Measurements from ENCODE around the gene CRACR2A.

Gene CRACR2A

DNA sequence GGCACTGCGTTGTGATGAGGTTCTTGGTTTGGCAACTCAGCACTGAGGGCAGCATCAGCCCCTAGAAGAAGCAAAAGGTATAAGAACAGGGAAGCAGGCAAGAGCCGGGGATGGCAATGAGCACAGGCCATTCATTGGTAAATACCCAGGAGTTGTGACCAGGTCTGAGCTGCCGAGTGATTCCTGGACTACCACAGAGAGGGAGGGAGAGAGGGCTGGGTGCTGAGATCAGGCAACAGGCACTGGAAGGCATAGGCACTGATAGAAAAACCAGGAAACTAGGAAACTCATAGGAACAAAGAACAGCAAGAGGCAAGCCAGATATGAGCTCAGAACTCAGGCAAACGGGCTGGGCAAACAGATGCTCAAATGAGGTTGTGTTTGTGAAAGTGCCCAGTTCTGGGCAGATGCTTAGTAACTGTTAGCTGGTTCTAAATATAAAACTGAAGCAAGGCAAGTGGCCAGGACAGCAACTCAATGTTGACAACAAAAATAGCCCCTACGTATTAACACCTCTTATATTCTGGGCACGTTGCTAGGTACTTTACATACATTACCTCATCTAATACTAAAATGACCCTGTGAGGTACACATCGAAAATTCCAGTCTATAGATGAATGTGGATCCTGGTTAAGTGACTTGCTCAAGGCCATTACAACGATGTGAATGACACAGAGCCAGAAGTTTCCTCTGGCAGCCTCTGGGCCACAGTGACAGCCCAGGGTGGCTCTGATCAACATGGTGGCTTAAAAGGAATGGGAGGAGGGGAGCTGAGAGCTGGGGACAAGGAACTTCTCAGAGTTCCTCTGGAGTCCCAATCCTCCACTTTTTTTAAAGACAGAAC is 140.8 kb downstream of the CRACR2A start:
- no peak for TF ChIP-seq ZNF274 (IDR thresholded peaks at IDR 0.05; ENCODE audit: low read depth, low read length)
- no peak overlapping the region for H3K4me3 ChIP-seq (ENCODE audit: low read length)

DNA sequence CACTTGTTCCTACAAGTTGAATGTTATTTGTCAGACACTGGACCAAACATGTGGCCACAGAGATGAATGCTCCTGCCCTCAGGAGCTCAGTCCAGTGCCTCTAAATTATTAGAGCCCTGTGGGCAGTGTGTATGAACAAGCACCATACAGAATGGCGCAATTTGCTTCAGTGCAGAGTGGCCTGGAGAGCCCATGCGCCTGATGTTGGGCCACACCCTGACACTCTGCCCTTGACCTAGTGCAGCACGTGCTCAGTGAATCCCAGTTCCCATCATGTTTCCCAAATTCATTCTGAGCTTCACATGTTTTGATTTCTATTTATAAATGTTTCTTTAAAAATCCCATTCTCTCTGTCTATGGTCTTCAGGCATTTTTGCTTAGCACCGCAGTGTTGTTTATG is 145.1 kb downstream of the CRACR2A start:
- no peak overlapping the region for H3K4me3 ChIP-seq (ENCODE audit: low read length)
- no peak for TF ChIP-seq ZNF274 (IDR thresholded peaks at IDR 0.05; ENCODE audit: low read depth, low read length)

GRCh38 chr12:3607039-3607720 is 145.7 kb downstream of the CRACR2A start:
- TF ChIP-seq ZNF274 (IDR thresholded peaks at IDR 0.05; ENCODE audit: low read depth, low read length) = no peak
- no peak overlapping the region for H3K4me3 ChIP-seq (ENCODE audit: low read length)

DNA sequence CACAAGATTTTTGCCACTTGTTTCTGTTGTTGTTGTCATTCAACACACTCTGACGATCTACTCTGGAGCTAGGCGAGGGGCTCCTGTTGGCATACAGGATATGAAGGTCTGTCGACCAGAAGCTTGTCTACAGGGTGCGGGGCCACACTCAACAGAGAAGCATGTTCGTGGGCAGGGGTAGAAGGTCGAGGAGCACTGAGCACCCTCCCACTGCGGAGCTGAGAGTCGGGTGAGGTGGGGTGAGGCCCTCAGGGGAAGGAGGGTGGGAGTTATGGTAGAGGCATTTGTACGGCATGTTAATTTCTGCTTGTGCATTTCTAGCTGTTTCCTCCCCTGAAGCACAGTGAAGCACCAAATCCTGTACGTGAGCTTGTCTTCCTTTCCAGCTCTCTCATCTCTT is 146.8 kb downstream of the CRACR2A start:
- TF ChIP-seq ZNF274 (IDR thresholded peaks at IDR 0.05; ENCODE audit: low read depth, low read length) = no peak
- H3K4me3 ChIP-seq (ENCODE audit: low read length) = no peak overlapping the region

DNA sequence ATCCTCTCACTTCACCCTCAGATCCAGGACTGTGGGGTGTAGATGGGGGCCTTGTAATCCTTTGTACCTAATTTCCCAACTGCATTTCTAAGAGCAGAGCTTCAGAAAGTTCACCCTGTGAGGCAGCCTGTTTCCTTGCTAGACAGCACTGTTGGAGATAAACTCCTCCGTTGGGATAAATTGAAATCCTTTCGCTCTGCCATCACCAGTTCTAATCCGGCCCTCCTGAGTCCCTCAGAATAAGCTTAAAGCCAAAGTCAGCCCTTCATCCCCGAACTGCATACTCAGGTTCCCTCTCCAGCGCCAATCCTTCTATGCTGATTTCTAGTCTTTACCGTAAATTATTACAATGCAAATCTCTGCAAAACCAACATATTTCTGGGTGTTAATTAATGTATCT is 147.2 kb downstream of the CRACR2A start:
- no peak overlapping the region for H3K4me3 ChIP-seq (ENCODE audit: low read length)

GRCh38 chr12:3604748-3605586 is 147.9 kb downstream of the CRACR2A start:
- no peak overlapping the region for H3K4me3 ChIP-seq (ENCODE audit: low read length)
- TF ChIP-seq ZNF274 (IDR thresholded peaks at IDR 0.05; ENCODE audit: low read depth, low read length) = no peak

More for the DNA sequence above, 147.2 kb downstream of the CRACR2A start:
- TF ChIP-seq ZNF274 (IDR thresholded peaks at IDR 0.05; ENCODE audit: low read depth, low read length) = no peak

- no peak for TF ChIP-seq ZNF274 (IDR thresholded peaks at IDR 0.05; ENCODE audit: low read depth, low read length)
- no peak overlapping the region for H3K4me3 ChIP-seq (ENCODE audit: low read length)
These were observed 148.6 kb downstream of the CRACR2A start for GRCh38 chr12:3604286-3604685.

GRCh38 chr12:3603576-3603975 is 149.3 kb downstream of the CRACR2A start:
- H3K4me3 ChIP-seq (ENCODE audit: low read length) = no peak overlapping the region
- TF ChIP-seq ZNF274 (IDR thresholded peaks at IDR 0.05; ENCODE audit: low read depth, low read length) = no peak

GRCh38 chr12:3602488-3602887 is 150.4 kb downstream of the CRACR2A start:
- H3K4me3 ChIP-seq (ENCODE audit: low read length) = no peak overlapping the region
- TF ChIP-seq ZNF274 (IDR thresholded peaks at IDR 0.05; ENCODE audit: low read depth, low read length) = no peak

DNA sequence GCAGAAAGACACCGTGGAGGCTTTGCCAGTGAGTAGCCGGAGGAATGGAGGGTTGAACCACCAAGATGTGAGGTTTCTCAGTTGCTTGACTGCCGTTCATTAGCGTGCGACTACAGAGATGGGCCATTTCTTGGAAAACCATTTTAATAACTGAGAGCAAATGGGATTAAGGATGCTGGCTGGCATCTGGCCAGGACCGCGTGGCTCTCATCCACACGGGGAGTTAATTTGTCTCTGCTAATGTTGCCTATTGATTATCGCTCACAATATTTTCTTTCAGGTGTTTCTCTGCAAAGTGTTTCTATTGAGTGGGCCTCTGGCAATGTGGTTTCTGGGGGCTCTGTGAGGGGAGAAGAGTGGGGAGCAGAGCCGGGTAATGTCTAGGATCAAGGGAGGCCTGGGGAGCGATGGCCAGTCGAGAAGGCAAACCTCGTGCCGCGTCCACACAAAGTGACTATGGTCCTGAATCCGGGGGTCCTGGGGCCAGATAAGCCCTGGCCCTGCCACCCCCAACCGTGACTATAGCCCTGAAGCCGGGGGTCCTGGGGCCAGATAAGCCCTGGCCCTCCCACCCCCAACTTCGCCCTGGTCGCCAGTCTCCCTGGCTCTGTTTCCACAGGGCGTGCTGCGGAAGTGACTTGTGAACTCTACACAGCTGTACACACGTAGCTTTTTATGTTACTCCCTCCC is 151.3 kb downstream of the CRACR2A start:
- no peak overlapping the region for H3K4me3 ChIP-seq (ENCODE audit: low read length)
- TF ChIP-seq ZNF274 (IDR thresholded peaks at IDR 0.05; ENCODE audit: low read depth, low read length) = no peak

DNA sequence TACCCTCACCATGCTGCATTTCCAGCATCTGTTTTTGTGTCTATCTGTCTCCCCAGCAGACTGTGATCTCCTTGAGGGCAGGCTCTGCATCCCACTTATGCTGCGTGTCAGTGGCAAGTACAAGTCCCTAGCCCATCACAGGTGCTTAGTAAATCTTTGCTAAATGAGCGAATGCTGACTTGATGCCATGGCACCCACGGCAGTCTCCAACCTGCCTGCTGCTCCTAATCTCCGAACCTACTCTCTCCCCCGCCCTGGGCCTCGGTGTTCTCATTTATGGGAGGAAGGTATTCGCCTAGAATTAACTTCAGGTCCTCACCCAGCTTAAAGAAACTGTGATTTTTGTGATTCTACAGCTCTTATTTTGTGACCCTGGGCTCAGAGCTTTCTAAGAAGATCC is 152.0 kb downstream of the CRACR2A start:
- H3K4me3 ChIP-seq (ENCODE audit: low read length) = no peak overlapping the region
- no peak for TF ChIP-seq ZNF274 (IDR thresholded peaks at IDR 0.05; ENCODE audit: low read depth, low read length)

GRCh38 chr12:3600039-3600720 is 152.7 kb downstream of the CRACR2A start:
- TF ChIP-seq ZNF274 (IDR thresholded peaks at IDR 0.05; ENCODE audit: low read depth, low read length) = no peak
- H3K4me3 ChIP-seq (ENCODE audit: low read length) = no peak overlapping the region

Measured in GM08714 (cell line).